ENCODE results near the gene VEZT.

The VEZT gene

DNA sequence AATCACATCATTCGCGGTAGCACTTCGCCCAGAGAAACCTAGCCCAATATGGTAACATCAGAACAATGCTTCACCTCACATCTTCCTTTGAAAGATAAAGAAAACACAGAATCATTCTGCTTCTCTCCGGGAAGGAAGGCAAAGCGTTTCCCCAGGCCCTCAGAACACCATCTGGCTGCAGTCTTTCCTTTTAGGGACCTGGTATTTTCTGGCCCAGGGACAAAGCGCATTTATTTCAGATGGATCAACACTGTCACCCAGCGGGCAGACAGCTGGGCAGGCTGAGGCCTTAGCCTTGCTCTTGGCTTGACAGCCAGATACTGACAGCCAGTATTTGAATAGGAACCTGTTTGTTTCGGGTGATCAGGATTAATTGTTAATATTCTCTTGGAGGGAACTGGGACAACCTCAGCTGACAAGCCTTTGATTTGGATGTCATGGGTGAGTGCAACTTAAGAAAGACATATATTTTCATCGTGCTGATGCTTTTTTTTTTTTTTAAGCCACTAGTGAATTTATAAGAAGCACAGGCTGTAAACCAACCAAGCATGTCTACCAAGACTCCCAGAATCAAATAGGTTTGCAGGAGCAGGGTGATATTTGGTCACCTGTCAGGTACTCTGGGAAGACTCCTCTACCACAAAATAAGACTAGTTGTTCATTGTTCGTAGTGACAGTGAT, 118.9 kb downstream of the VEZT start:
- no peaks in the 10 kb centered on the region for H3K4me1 ChIP-seq (ENCODE audit: insufficient read depth, low read length, severe bottlenecking)
- H4K20me1 ChIP-seq (ENCODE audit: insufficient read depth, low read length) = no peaks in the 10 kb centered on the region
- TF ChIP-seq EZH2 (IDR thresholded peaks at IDR 0.05; ENCODE audit: borderline replicate concordance, low read length) = no peak
- TF ChIP-seq, protein P1, sequence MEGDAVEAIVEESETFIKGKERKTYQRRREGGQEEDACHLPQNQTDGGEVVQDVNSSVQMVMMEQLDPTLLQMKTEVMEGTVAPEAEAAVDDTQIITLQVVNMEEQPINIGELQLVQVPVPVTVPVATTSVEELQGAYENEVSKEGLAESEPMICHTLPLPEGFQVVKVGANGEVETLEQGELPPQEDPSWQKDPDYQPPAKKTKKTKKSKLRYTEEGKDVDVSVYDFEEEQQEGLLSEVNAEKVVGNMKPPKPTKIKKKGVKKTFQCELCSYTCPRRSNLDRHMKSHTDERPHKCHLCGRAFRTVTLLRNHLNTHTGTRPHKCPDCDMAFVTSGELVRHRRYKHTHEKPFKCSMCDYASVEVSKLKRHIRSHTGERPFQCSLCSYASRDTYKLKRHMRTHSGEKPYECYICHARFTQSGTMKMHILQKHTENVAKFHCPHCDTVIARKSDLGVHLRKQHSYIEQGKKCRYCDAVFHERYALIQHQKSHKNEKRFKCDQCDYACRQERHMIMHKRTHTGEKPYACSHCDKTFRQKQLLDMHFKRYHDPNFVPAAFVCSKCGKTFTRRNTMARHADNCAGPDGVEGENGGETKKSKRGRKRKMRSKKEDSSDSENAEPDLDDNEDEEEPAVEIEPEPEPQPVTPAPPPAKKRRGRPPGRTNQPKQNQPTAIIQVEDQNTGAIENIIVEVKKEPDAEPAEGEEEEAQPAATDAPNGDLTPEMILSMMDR (IDR thresholded peaks at IDR 0.05; ENCODE audit: low read length) = peak; percentile 68
- no peaks in the 10 kb centered on the region for H3K36me3 ChIP-seq (ENCODE audit: insufficient read depth, low read length)
- H3F3A ChIP-seq (ENCODE audit: insufficient read depth, low read length) = no peaks in the 10 kb centered on the region
- H3K4me2 ChIP-seq (ENCODE audit: low read length) = no peak overlapping the region
- 0 out of 2 replicates have a peak, but pooled peaks cover 4% of the 10 kb centered on the region for H3K27me3 ChIP-seq (ENCODE audit: insufficient read depth, low read length)
- no peaks in the 10 kb centered on the region for H3K9me2 ChIP-seq (ENCODE audit: low read depth, low read length)
- H3K4me3 ChIP-seq (ENCODE audit: low read depth, low read length, poor library complexity, severe bottlenecking) = no peak overlapping the region
- no peaks in the 10 kb centered on the region for H3K79me2 ChIP-seq (ENCODE audit: insufficient read depth, low read length)
- H3K27ac ChIP-seq (ENCODE audit: low read depth, low read length, poor library complexity, severe bottlenecking) = no peak overlapping the region
- H3K9me3 ChIP-seq (ENCODE audit: low read length) = no peaks in the 10 kb centered on the region
- no peak overlapping the region for H2AFZ ChIP-seq (ENCODE audit: low read length)
- H3K9ac ChIP-seq (ENCODE audit: low read length) = no peak overlapping the region

GRCh38 chr12:95337146-95337545, 119.5 kb downstream of the VEZT start:
- Histone ChIP-seq H3K4me2 (ENCODE audit: low read length) (no peak overlapping the region), H3K9ac (ENCODE audit: low read length) (no peak overlapping the region), H3K9me3 (ENCODE audit: low read length) (no peaks in the 10 kb centered on the region), H3K9me2 (ENCODE audit: low read depth, low read length) (no peaks in the 10 kb centered on the region), H3F3A (ENCODE audit: insufficient read depth, low read length) (no peaks in the 10 kb centered on the region), H3K4me1 (ENCODE audit: insufficient read depth, low read length, severe bottlenecking) (no peaks in the 10 kb centered on the region), H3K27me3 (ENCODE audit: insufficient read depth, low read length) (0 out of 2 replicates have a peak, but pooled peaks cover 4% of the 10 kb centered on the region), H4K20me1 (ENCODE audit: insufficient read depth, low read length) (no peaks in the 10 kb centered on the region), H3K36me3 (ENCODE audit: insufficient read depth, low read length) (no peaks in the 10 kb centered on the region), H3K79me2 (ENCODE audit: insufficient read depth, low read length) (no peaks in the 10 kb centered on the region), H3K27ac (ENCODE audit: low read depth, low read length, poor library complexity, severe bottlenecking) (no peak overlapping the region), H2AFZ (ENCODE audit: low read length) (no peak overlapping the region), H3K4me3 (ENCODE audit: low read depth, low read length, poor library complexity, severe bottlenecking) (no peak overlapping the region)
- no peak for TF ChIP-seq EZH2 (IDR thresholded peaks at IDR 0.05; ENCODE audit: borderline replicate concordance, low read length)
- TF ChIP-seq, protein P1 (IDR thresholded peaks at IDR 0.05; ENCODE audit: low read length) = no peak

DNA sequence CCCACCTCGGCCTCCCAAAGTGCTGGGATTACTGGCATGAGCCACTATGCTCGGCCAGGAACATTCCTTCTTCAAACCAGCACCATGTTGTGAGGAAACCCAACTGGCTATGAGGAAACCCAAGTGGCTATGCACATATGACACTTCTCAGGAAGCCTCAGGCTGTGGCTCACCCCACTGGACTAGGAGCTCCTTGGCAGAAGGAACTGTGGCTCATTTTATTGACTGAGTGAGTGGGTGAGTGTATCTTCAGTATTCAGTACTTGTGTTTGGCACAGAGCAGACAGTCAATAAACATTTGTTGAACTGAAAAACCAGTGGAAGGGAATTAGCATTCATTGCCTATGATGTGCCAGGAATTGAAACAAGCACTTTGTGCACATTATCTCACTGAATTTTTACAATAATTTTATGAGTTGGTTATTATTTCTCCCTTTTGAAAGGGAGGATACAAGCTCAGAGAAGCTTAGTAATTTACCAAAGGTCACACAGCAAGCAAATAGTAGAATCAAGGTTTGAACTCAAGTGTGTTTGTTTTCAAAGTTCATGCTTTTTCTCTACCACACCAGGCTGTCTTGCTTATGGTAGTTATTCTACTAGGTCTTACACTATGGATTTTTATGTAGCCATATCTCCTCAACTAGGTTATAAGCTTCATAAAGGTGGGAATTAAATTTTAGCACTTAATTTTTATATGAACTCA, 121.6 kb downstream of the VEZT start:
- Histone ChIP-seq H3K9ac (ENCODE audit: low read length) (no peak overlapping the region), H3K27ac (ENCODE audit: low read depth, low read length, poor library complexity, severe bottlenecking) (no peak overlapping the region)

More for the DNA sequence above, 121.6 kb downstream of the VEZT start:
- Histone ChIP-seq H3F3A (ENCODE audit: insufficient read depth, low read length) (no peaks in the 10 kb centered on the region), H3K9me3 (ENCODE audit: low read length) (no peaks in the 10 kb centered on the region), H3K4me2 (ENCODE audit: low read length) (no peak overlapping the region), H2AFZ (ENCODE audit: low read length) (no peak overlapping the region), H3K79me2 (ENCODE audit: insufficient read depth, low read length) (no peaks in the 10 kb centered on the region), H3K36me3 (ENCODE audit: insufficient read depth, low read length) (no peaks in the 10 kb centered on the region), H3K27me3 (ENCODE audit: insufficient read depth, low read length) (0 out of 2 replicates have a peak, but pooled peaks cover 4% of the 10 kb centered on the region), H4K20me1 (ENCODE audit: insufficient read depth, low read length) (no peaks in the 10 kb centered on the region), H3K9me2 (ENCODE audit: low read depth, low read length) (no peaks in the 10 kb centered on the region), H3K4me3 (ENCODE audit: low read depth, low read length, poor library complexity, severe bottlenecking) (no peak overlapping the region), H3K4me1 (ENCODE audit: insufficient read depth, low read length, severe bottlenecking) (peaks cover 3% of the 10 kb centered on the region)
- TF ChIP-seq EZH2 (IDR thresholded peaks at IDR 0.05; ENCODE audit: borderline replicate concordance, low read length) = no peak
- TF ChIP-seq, protein P1 (IDR thresholded peaks at IDR 0.05; ENCODE audit: low read length) = no peak

Measured in OCI-LY1 (cell line).